GM12875 (cell line): Measurements from ENCODE around the gene CIB1.

Experiments used
- H3K4me3 ChIP-seq: one replicate; pipeline ENCODE4 v1.5.1; 2011; ENCODE audit warnings: low read depth, low read length, control low read depth
- TF ChIP-seq, protein P1 (sequence below): IDR thresholded peaks from 2 replicates; pipeline ENCODE4 v1.5.1; 2011; ENCODE audit warnings: low read depth, mild to moderate bottlenecking, control low read depth, inconsistent platforms, low read length, moderate library complexity, borderline replicate concordance; ENCODE audit not compliant: insufficient read depth

The CIB1 gene

DNA sequence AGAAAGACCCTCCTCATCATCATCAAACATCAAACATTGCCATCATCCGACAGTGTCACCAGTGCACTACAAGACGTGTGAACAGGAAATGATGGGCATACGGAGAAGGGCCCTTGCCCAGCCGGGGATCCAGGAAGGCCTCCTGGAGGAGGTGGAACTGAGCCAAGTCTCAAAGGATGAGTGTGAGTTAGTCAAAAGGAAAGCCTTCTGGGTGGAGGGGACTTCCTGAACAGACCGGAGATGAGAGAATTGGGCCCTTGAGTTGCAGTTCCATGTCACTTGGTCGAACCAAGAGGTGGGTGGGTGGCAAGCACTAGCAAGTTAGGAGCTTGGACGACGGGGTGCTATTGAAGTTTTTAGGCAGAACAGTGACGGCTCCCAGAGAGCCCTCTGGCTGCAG is 24.1 kb downstream of the CIB1 start:
- no peak overlapping the region for H3K4me3 ChIP-seq
- TF ChIP-seq, protein P1, sequence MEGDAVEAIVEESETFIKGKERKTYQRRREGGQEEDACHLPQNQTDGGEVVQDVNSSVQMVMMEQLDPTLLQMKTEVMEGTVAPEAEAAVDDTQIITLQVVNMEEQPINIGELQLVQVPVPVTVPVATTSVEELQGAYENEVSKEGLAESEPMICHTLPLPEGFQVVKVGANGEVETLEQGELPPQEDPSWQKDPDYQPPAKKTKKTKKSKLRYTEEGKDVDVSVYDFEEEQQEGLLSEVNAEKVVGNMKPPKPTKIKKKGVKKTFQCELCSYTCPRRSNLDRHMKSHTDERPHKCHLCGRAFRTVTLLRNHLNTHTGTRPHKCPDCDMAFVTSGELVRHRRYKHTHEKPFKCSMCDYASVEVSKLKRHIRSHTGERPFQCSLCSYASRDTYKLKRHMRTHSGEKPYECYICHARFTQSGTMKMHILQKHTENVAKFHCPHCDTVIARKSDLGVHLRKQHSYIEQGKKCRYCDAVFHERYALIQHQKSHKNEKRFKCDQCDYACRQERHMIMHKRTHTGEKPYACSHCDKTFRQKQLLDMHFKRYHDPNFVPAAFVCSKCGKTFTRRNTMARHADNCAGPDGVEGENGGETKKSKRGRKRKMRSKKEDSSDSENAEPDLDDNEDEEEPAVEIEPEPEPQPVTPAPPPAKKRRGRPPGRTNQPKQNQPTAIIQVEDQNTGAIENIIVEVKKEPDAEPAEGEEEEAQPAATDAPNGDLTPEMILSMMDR = no peak

DNA sequence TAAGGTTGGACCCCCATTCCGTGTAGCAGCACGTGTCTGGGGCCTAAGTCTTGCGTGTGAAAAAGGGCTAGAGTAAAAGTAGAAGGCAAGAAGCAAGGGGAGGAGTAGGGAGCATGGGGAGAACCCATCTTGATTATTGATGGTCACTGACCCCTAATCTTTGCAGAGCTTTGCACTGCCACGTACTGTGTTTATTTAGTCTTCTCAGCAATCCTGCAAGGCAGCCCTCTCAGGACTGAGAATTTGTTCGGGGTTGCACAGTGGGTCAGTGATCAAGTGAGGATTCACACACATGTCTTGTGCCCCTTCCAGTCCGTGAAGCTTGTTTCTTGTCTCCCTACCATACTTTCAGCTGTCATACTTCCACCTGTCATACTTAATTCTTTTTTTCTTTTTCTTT is 25.4 kb downstream of the CIB1 start:
- H3K4me3 ChIP-seq = no peak overlapping the region
- TF ChIP-seq, protein P1 = no peak

DNA sequence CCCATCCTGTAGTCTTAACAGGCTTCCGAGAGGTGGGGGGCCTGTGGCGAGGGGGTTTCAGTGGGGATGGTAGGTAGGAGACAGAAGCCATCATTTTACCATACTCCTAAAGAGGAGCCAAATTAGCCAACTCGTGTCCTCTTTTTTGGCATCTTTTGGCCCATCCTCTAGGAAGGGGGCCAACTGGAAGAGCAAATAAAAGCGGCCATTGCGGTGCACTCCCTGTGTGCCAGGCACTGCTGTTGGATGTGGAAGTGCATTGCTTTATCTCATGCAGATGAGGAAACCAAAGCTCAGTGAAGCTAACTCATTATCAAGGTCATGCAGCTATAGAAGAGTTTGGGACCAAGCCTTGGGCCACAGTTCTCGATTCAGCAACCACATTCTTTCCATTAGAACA is 26.5 kb downstream of the CIB1 start:
- no peak overlapping the region for H3K4me3 ChIP-seq
- TF ChIP-seq, protein P1 = no peak

DNA sequence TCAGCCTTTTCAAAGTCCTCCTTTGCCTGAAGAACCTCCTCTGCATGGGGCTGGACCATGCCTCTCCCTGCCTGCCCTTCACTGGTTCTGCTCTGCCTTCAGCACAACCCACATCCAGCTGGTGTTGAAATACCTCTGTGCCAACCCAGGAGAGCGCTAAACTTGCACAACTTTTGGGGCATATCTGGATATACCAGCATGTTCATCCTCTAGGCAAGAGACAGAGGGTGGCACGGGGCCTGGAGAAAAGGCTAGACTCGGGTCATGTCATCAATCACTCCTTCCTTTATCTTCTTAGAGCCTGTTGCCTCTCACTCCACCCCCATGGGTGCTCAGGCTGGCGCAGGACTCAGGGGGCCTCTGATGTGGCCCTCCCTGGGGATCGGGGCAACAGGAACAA is 27.9 kb downstream of the CIB1 start:
- TF ChIP-seq, protein P1 = no peak
- H3K4me3 ChIP-seq = no peak overlapping the region

DNA sequence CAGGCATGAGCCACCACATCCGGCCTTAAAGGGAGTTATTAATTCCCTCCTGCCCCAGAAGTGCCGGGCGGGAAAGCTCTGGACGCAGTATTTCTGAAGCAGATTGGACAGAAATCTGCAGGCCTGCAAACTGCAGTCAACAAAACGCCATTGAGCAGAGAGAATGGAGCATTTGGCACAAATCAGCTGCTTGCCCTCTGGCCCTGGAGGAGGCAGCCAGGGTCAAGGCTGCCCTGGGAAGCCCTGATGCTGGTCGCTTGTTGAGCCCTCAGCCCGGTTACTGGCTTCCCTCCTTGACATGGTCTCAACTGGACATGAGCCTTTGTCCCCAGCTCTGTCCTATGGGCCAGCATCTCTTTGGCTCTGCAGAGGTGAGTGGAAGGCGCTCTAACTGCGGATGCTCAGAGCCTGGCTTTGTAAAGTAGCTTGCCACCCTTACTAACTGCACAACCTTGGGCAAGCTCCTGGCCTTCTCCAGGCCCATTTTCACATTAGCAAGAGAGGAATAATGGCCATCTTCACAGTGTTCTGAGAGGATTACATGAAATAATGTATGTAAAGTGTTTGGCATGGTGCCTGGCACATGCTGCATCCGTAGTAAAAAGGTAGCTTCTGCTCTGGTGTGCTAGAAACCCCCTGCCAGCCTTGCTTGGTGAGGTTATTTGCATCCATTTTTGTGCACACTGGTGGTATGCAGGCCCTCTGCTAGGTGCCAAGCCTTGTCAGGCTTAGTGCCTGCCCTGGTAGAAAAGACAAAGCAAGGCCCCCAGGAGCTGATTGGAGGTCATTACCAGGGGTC is 28.5 kb downstream of the CIB1 start:
- TF ChIP-seq, protein P1 = no peak
- no peak overlapping the region for H3K4me3 ChIP-seq

DNA sequence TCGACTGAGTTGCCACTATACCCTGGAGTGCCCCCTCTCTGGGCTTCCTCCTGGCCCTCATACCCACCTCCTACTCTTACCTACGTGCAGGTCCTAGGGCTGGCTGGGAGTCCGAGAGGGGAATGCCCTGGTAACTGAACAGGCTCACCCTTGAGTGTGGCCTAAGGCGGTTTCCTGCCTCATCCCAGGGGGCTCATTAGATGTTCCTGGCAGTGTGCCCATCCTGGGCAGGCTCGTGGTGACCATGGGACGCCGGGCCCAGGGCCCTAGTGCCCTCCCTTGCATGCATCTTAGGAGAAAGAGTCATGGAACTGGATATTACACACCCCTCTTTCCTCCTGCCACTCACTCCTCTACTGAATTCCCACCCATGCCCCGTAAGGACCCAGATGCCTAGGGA is 29.8 kb downstream of the CIB1 start:
- H3K4me3 ChIP-seq = no peak overlapping the region
- TF ChIP-seq, protein P1 = no peak

DNA sequence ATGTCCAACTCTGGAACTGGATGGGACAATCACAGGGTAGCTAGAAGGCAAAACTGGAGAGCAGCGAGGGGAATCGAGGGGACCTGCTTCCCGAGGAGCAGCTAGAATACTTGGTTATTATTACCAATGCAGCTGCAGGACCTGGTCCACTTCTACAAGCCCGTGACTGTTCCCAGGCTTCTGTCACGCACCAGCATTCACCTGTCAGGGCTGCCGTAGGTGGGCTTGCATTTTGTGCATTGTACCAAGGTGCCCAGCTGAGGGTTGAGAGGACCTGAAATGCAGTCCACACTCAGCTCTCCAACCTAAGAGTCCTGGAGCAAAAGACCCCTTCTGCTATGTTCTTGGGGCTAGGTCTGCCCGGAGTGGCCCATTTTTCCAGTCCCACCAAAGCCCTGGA is 30.3 kb downstream of the CIB1 start:
- TF ChIP-seq, protein P1 = no peak
- H3K4me3 ChIP-seq = no peak overlapping the region
